ENCODE results near the gene NR2F2.

Gene NR2F2

GRCh38 chr15:96337365-96338023, 7.0 kb downstream of the NR2F2 start:
- H3K4me1 ChIP-seq (ENCODE audit: low read length), result no peaks in the 10 kb centered on the region
- no peak for TF ChIP-seq CTCF (IDR thresholded peaks at IDR 0.05; ENCODE audit: low read length)
- TF ChIP-seq EZH2 (optimal IDR thresholded peaks at IDR 0.05; ENCODE audit: low read depth, low read length), result no peak
- no peak for TF ChIP-seq EZH2phosphoT487 (IDR thresholded peaks at IDR 0.05; ENCODE audit: low read length)
- no peaks in the 10 kb centered on the region for H4K20me1 ChIP-seq (ENCODE audit: insufficient read depth, low read length)
- H3K27ac ChIP-seq (ENCODE audit: low read length), result no peak overlapping the region
- H3K9me2 ChIP-seq (replicated peaks; ENCODE audit: insufficient read depth, low read length), result no peaks in the 10 kb centered on the region
- H3K79me2 ChIP-seq (ENCODE audit: low read length), result no peaks in the 10 kb centered on the region
- H3F3A ChIP-seq (ENCODE audit: insufficient read depth, low read length), result no peaks in the 10 kb centered on the region
- no peak overlapping the region for H2AFZ ChIP-seq (ENCODE audit: low read length)
- H3K27me3 ChIP-seq (replicated peaks; ENCODE audit: insufficient read depth, low read length), result no peaks in the 10 kb centered on the region
- no peaks in the 10 kb centered on the region for H3K36me3 ChIP-seq (replicated peaks; ENCODE audit: insufficient read depth, low read length)
- no peak overlapping the region for H3K4me2 ChIP-seq (ENCODE audit: low read depth, low read length)
- H3K9ac ChIP-seq (ENCODE audit: low read length), result no peak overlapping the region
- no peaks in the 10 kb centered on the region for H3K9me3 ChIP-seq (replicated peaks; ENCODE audit: insufficient read depth, low read length)
- no peak overlapping the region for H3K4me3 ChIP-seq (ENCODE audit: low read length)
- DNase-seq, result no peak

DNA sequence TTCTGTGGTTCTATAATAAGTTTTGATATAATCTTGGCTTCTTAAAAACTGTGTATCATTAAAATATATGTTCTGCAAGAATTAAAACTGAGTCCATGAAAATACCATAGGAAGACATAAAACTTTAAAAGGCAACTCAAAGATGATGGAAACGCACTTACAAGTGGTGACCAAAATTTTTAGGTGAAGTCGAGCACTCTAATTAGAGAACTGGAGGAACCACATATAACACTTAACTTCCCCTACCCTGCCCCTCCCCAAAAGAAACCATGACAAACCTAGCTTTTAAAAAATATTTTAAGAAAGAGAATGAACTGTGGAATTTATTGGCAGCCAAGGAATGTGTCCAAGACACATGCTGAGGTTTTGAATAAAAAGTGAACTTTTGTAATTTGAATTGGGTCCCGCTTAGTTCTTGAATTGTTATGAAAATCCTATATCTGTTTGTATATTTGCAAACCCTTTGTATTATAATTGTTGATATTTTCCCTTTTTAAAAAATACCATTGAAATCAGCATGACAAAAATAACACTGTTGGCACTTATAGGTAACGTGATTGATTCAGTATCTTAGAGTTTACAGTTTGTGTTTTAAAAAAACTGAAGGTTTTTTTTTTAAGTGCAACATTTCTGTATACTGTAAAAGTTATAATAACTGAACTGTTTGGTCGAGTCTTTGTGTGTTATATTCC, 7.7 kb downstream of the NR2F2 start:
- no peak for DNase-seq
- H3K4me1 ChIP-seq (ENCODE audit: low read length), result no peaks in the 10 kb centered on the region
- no peak overlapping the region for H3K4me2 ChIP-seq (ENCODE audit: low read depth, low read length)
- no peak overlapping the region for H3K27ac ChIP-seq (ENCODE audit: low read length)
- H3K27me3 ChIP-seq (replicated peaks; ENCODE audit: insufficient read depth, low read length), result no peaks in the 10 kb centered on the region
- no peaks in the 10 kb centered on the region for H3F3A ChIP-seq (ENCODE audit: insufficient read depth, low read length)
- H3K9ac ChIP-seq (ENCODE audit: low read length), result no peak overlapping the region
- no peaks in the 10 kb centered on the region for H3K79me2 ChIP-seq (ENCODE audit: low read length)
- no peak overlapping the region for H2AFZ ChIP-seq (ENCODE audit: low read length)
- H4K20me1 ChIP-seq (ENCODE audit: insufficient read depth, low read length), result no peaks in the 10 kb centered on the region
- no peaks in the 10 kb centered on the region for H3K36me3 ChIP-seq (replicated peaks; ENCODE audit: insufficient read depth, low read length)
- H3K9me3 ChIP-seq (replicated peaks; ENCODE audit: insufficient read depth, low read length), result no peaks in the 10 kb centered on the region
- no peaks in the 10 kb centered on the region for H3K9me2 ChIP-seq (replicated peaks; ENCODE audit: insufficient read depth, low read length)
- no peak overlapping the region for H3K4me3 ChIP-seq (ENCODE audit: low read length)
- TF ChIP-seq EZH2 (optimal IDR thresholded peaks at IDR 0.05; ENCODE audit: low read depth, low read length) (no peak), EZH2phosphoT487 (IDR thresholded peaks at IDR 0.05; ENCODE audit: low read length) (no peak), CTCF (IDR thresholded peaks at IDR 0.05; ENCODE audit: low read length) (no peak)

- H3K27me3 ChIP-seq (replicated peaks; ENCODE audit: insufficient read depth, low read length), result no peaks in the 10 kb centered on the region
- no peak overlapping the region for H2AFZ ChIP-seq (ENCODE audit: low read length)
- H3K9ac ChIP-seq (ENCODE audit: low read length), result no peak overlapping the region
- H3K4me1 ChIP-seq (ENCODE audit: low read length), result no peaks in the 10 kb centered on the region
- no peak overlapping the region for H3K4me3 ChIP-seq (ENCODE audit: low read length)
- H3K79me2 ChIP-seq (ENCODE audit: low read length), result no peaks in the 10 kb centered on the region
- no peaks in the 10 kb centered on the region for H4K20me1 ChIP-seq (ENCODE audit: insufficient read depth, low read length)
- no peaks in the 10 kb centered on the region for H3K9me3 ChIP-seq (replicated peaks; ENCODE audit: insufficient read depth, low read length)
- H3K27ac ChIP-seq (ENCODE audit: low read length), result no peak overlapping the region
- H3F3A ChIP-seq (ENCODE audit: insufficient read depth, low read length), result no peaks in the 10 kb centered on the region
- TF ChIP-seq EZH2phosphoT487 (IDR thresholded peaks at IDR 0.05; ENCODE audit: low read length) (no peak), EZH2 (optimal IDR thresholded peaks at IDR 0.05; ENCODE audit: low read depth, low read length) (no peak), CTCF (IDR thresholded peaks at IDR 0.05; ENCODE audit: low read length) (no peak)
- H3K9me2 ChIP-seq (replicated peaks; ENCODE audit: insufficient read depth, low read length), result no peaks in the 10 kb centered on the region
- no peak for DNase-seq
- no peaks in the 10 kb centered on the region for H3K36me3 ChIP-seq (replicated peaks; ENCODE audit: insufficient read depth, low read length)
- H3K4me2 ChIP-seq (ENCODE audit: low read depth, low read length), result no peak overlapping the region
Measured at GRCh38 chr15:96338766-96339618, 8.5 kb downstream of the NR2F2 start.

Data from MM.1S (cell line).